Measurements from ENCODE around the gene KRTAP1-3. TPM values are rescaled to one million over a fixed set of nuclear protein-coding genes. Genes with fewer than 3 reads are reported as not detected.

Gene KRTAP1-3
- total and polyA plus RNA-seq, 2 of the 4 experiments (the other 2 are of a cell fraction) = not detected

DNA sequence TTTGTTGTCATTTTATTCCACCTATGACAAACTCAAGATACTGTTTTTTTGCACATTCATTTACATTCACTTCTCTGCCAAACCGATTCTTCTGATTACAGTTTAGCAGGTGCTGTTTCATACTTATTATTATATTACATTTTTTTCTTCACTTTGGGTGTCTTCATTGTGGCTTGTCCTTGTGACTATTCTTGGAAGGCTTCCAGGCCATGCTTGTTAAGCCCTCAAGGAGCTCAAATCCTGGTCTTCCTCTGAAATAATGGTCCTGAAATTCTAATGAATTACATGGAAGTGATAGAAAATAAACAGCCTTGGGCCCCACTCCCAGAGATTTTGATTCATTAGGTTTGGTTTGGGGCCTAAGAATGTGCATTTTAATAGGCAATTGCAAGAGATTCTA, 29.6 kb upstream of the KRTAP1-3 start:
- in situ Hi-C loops (cut with MboI; ENCODE audit: low sequenced_read_pairs) (no loop called here), dilution Hi-C loops (cut with HindIII; ENCODE audit: low sequenced_read_pairs, unreplicated experiment) (no loop called here), intact Hi-C loops (cut with micrococcal nuclease) (loop anchor here (5.0 kb wide), 3 partner anchors 258 to 583 kb away; no protein-coding TSS in a partner anchor)
- Histone ChIP-seq H4K20me1 (ENCODE audit: insufficient read depth, low read length) (no peaks in the 10 kb centered on the region), H2BK120ac (ENCODE audit: low read depth, low read length) (peak overlapping the region; percentile 97), H3K27ac (ENCODE audit: insufficient read depth, low read length) (no peak overlapping the region), H2BK15ac (ENCODE audit: low read depth, low read length) (peak overlapping the region; percentile 95; the same call in 2 of the 3 replicates), H2AFZ (replicated peaks; ENCODE audit: low read length, poor library complexity) (no peak overlapping the region), H3K56ac (ENCODE audit: extremely low read depth, insufficient read depth, low read length) (no peak overlapping the region), H3K4ac (ENCODE audit: low read depth, low read length) (peak overlapping the region; percentile 94), H4K91ac (ENCODE audit: insufficient read depth, low read depth, low read length) (peak overlapping the region; percentile 83), H4K8ac (ENCODE audit: low read depth in 2 of 2, low read length in 2 of 2) (peak overlapping the region; percentile 71 to 86), H3K4me3 (ENCODE audit: insufficient read depth, low read depth, low read length) (no peak overlapping the region), H2BK5ac (ENCODE audit: low read depth, low read length, poor library complexity, severe bottlenecking) (peak overlapping the region; percentile 98), H3K23ac (ENCODE audit: low read depth, low read length) (no peak overlapping the region), H2AK9ac (replicated peaks; ENCODE audit: low read depth, low read length, poor library complexity) (no peak overlapping the region), H3K9ac (ENCODE audit: low read depth, low read length) (no peak overlapping the region), H2AK5ac (ENCODE audit: low read depth, low read length) (peak overlapping the region; percentile 91; the same call in 1 of the 2 replicates), H3K9me3 (ENCODE audit: control insufficient read depth, insufficient read depth, low read length) (no peaks in the 10 kb centered on the region), H3K14ac (replicated peaks; ENCODE audit: low read depth, low read length) (peak overlapping the region; percentile 88), H3K79me1 (ENCODE audit: low read depth in 1 of 2, low read length in 2 of 2) (no peaks in the 10 kb centered on the region), H2BK20ac (ENCODE audit: low read depth, low read length) (peak overlapping the region; percentile 98), H3K27me3 (ENCODE audit: control insufficient read depth, insufficient read depth, low read length) (no peaks in the 10 kb centered on the region), H3K18ac (ENCODE audit: low read depth, low read length) (peak overlapping the region; percentile 75; the same call in 1 of the 2 replicates), H4K5ac (ENCODE audit: low read depth, low read length) (peak overlapping the region; percentile 67; the same call in 1 of the 2 replicates), H3K4me1 (ENCODE audit: control insufficient read depth, insufficient read depth, low read length) (peaks cover 16% of the 10 kb centered on the region), H3K4me2 (ENCODE audit: low read depth, low read length) (no peak overlapping the region), H3K9me1 (ENCODE audit: insufficient read depth, low read length) (peaks cover 7% of the 10 kb centered on the region), H3K36me3 (ENCODE audit: control insufficient read depth, insufficient read depth, low read length) (no peaks in the 10 kb centered on the region)
- ATAC-seq (ENCODE audit: low read depth) (no peak), DNase-seq (no peak)
- WGBS, 2 experiments (ENCODE audit: extremely low coverage in 2 of 2, insufficient read length in 1 of 2) = no CpG with 5 or more reads among the region's 1 CpG
- ChIA-PET CTCF (no interaction called here), POLR2A (ENCODE audit: unreplicated experiment) (no interaction called here)
- TF ChIP-seq, protein P1, sequence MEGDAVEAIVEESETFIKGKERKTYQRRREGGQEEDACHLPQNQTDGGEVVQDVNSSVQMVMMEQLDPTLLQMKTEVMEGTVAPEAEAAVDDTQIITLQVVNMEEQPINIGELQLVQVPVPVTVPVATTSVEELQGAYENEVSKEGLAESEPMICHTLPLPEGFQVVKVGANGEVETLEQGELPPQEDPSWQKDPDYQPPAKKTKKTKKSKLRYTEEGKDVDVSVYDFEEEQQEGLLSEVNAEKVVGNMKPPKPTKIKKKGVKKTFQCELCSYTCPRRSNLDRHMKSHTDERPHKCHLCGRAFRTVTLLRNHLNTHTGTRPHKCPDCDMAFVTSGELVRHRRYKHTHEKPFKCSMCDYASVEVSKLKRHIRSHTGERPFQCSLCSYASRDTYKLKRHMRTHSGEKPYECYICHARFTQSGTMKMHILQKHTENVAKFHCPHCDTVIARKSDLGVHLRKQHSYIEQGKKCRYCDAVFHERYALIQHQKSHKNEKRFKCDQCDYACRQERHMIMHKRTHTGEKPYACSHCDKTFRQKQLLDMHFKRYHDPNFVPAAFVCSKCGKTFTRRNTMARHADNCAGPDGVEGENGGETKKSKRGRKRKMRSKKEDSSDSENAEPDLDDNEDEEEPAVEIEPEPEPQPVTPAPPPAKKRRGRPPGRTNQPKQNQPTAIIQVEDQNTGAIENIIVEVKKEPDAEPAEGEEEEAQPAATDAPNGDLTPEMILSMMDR (conservative IDR thresholded peaks at IDR 0.05; ENCODE audit: low read depth, low read length) = no peak
- TF ChIP-seq MXI1 (IDR thresholded peaks at IDR 0.05; ENCODE audit: borderline replicate concordance, low read depth, low read length) (no peak), CHD1 (IDR thresholded peaks at IDR 0.05; ENCODE audit: low read depth, low read length) (no peak), RFX5 (IDR thresholded peaks at IDR 0.05; ENCODE audit: low read depth, low read length) (no peak), NFE2L2 (IDR thresholded peaks at IDR 0.05; ENCODE audit: low read depth, low read length) (no peak), CEBPB (IDR thresholded peaks at IDR 0.05; ENCODE audit: low read depth, low read length) (no peak), RCOR1 (IDR thresholded peaks at IDR 0.05; ENCODE audit: insufficient replicate concordance, low read length) (no peak), USF2 (IDR thresholded peaks at IDR 0.05; ENCODE audit: low read depth, low read length) (no peak), BHLHE40 (IDR thresholded peaks at IDR 0.05; ENCODE audit: low read depth, low read length) (no peak), FOS (IDR thresholded peaks at IDR 0.05; ENCODE audit: low read depth, low read length) (no peak), MAZ (IDR thresholded peaks at IDR 0.05; ENCODE audit: borderline replicate concordance, low read depth, low read length) (no peak), POLR2A (IDR thresholded peaks at IDR 0.05; ENCODE audit: low read depth, low read length) (no peak), RAD21 (IDR thresholded peaks at IDR 0.05; ENCODE audit: low read length) (no peak)
- no TSS peak for BruUV-seq (replicated peaks)

All from IMR-90 (cell line).